GM18505 (cell line): ENCODE measurements around the gene IFNG-AS1.
A peak's percentile ranks its signal among the peaks of the same experiment; 100 is the strongest.

Experiments used
- ATAC-seq: cut with Tn5 transposase; IDR thresholded peaks from one replicate; pipeline ENCODE4 v1.9.1; 2021; ENCODE audit not compliant: unreplicated experiment
- POLR2A ChIP-seq: IDR thresholded peaks from 4 replicates; pipeline ENCODE4 v1.6.1; 2011; ENCODE audit warnings: borderline replicate concordance; ENCODE audit not compliant: insufficient read depth, insufficient read length; ENCODE audit errors: extremely low read depth

Gene IFNG-AS1

GRCh38 chr12:68007466-68007865 lies 18.2 kb downstream of the IFNG-AS1 start:
- TF ChIP-seq POLR2A = no peak

DNA sequence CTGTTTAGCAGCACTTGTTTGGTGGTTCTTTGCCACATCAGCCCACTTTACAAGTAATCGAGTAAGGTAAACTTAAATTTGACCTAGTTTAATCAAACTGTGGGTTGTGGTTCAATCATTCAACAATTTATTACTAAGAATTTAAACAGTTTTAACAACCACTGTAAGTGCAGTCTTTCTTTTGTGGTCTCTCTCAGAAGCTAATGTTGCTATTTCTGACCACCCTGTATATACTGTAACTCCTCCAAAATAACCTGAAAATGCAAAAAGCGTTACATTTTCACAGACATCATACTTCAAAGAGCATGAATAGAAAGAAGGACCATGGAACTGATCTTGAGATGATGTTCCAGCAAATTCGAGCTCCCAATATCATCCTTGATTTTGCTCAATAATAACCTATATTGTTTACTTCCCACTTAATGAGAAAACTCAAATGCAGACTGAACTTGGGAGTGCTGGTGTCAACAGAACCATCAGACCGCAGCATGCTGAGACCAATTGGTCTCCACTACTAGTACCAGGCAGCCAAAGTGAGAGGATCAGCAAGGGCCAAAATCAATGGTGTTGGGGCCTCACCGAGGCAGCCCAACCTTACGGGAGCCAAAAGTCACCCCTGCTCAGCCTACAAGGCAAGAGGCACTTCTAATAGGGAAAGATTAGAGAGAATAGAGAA lies 22.1 kb downstream of the IFNG-AS1 start:
- ATAC-seq = no peak
- no peak for TF ChIP-seq POLR2A

More at GRCh38 chr12:68007466-68007865, 18.2 kb downstream of the IFNG-AS1 start:
- no peak for ATAC-seq

- TF ChIP-seq POLR2A = no peak
- ATAC-seq = no peak
These were observed 22.6 kb downstream of the IFNG-AS1 start for GRCh38 chr12:68011882-68012207.

GRCh38 chr12:68012712-68013111 lies 23.5 kb downstream of the IFNG-AS1 start:
- no peak for TF ChIP-seq POLR2A
- peak; percentile 68 for ATAC-seq

DNA sequence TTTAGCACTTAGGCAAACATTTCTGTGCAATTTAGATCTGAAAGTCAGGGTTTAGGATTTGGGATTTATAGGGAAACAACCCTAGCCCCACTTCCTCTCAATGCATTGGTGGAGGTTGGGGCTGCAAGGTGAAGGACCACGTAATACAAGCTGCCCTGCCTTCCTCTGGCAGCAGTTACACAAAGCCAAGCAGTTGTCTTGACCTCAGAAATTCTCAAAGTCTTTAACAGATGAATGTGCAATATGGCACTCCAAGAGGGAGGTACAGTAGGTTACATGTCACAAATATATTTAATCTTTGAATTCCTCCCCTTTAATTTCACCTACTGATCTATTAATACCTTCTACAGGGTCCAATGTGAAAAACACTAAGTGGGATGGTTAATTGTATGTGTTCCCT lies 23.9 kb downstream of the IFNG-AS1 start:
- TF ChIP-seq POLR2A = no peak

DNA sequence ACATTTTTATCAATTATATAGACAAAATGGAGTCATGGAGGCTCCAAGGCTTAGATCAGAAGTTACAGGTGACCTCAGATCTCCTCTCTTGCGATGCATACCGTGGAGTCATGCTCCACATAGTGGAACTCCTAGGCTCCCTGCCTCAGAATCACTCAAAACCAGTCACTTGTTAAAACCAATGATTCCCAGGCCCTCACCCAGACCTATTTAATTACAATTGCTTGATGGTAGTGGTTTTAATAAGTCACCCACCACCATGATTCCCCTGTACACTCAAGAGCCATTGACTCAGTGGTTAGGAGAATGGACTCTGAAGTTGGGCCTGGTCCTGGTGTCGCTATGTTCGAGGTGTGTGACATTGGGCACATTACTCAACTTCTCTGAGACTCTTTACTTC lies 26.9 kb downstream of the IFNG-AS1 start:
- ATAC-seq = no peak
- no peak for TF ChIP-seq POLR2A

More for the DNA sequence above, 23.9 kb downstream of the IFNG-AS1 start:
- no peak for ATAC-seq

- TF ChIP-seq POLR2A = no peak
- no peak for ATAC-seq
These were observed 29.1 kb downstream of the IFNG-AS1 start for GRCh38 chr12:68018315-68018714.

DNA sequence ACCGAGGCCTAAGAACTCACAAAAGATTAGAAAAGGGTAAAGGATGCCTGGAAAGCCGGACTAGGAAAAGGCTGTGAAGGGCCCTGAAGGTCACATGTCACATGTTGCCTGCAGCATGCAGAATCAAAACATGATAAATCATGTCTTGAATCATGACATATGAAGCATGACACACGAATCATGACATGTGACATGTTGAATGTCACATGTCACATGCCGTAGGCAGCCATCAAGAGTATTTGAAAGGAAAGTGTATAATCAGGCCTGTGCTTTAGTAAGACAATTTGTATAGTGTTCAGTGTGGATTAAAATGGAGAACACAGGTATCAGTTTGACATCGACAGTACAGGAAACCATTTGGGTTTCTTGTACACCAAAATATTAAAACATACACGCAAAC lies 30.8 kb downstream of the IFNG-AS1 start:
- TF ChIP-seq POLR2A = no peak
- ATAC-seq = no peak

DNA sequence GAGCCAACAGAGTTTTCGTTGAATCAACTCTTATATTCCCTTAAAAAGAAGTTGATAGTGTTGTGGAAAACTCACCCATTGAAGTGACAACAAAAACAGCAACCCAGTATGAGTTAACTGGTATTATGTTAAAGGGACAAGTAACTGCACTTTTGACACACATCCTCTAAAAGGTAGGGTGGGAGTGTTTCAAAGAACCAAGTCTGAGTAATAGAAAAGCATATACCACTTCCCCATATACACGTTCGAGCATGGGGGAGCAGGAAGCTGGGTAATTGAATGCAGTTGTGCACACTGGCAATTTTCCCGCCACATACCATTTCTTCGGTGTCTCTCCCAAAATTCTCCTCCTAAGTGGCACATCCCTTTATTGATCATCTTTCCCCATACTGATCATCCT lies 31.5 kb downstream of the IFNG-AS1 start:
- ATAC-seq = no peak
- TF ChIP-seq POLR2A = no peak

- no peak for ATAC-seq
- TF ChIP-seq POLR2A = no peak
These were observed 39.4 kb downstream of the IFNG-AS1 start for GRCh38 chr12:68028647-68029046.

DNA sequence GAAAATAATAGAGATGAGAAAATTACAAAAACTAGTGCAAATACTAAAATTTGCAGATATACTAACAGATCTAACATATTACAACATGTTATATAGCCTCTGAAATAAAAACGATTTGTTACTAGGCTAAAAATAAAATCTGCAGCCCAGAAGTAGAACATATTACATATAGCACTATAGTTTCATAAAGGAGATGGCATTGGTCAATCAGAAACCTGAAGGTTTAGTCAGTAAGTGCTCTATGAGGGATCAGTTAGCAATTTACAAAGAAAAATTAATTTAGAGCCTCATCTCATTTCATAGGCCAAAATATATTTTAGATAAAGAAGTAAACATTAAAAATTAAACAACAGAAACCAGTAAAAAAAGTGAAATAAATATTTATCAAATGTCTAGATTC lies 41.0 kb downstream of the IFNG-AS1 start:
- no peak for TF ChIP-seq POLR2A
- ATAC-seq = no peak

DNA sequence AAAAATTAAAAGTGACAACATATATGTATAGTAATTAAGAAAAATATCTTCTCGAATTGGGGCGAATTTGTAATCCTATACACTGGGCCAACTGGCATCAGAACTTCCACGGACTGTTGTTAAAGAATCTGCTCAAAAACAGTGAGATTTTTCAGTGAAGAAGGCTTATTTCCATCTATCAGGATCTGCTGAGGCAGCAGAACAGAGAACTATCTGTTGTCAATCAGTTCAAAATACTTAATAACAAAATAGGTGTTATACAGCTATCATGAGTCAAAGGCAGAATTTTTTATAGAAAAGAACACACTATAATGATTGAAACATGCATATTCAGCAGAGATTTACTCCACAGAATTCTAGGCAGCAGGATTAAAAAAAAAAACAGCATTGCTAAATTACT lies 41.9 kb downstream of the IFNG-AS1 start:
- no peak for ATAC-seq
- TF ChIP-seq POLR2A = no peak

- no peak for TF ChIP-seq POLR2A
- no peak for ATAC-seq
These were observed 42.9 kb downstream of the IFNG-AS1 start for GRCh38 chr12:68031881-68032739.

DNA sequence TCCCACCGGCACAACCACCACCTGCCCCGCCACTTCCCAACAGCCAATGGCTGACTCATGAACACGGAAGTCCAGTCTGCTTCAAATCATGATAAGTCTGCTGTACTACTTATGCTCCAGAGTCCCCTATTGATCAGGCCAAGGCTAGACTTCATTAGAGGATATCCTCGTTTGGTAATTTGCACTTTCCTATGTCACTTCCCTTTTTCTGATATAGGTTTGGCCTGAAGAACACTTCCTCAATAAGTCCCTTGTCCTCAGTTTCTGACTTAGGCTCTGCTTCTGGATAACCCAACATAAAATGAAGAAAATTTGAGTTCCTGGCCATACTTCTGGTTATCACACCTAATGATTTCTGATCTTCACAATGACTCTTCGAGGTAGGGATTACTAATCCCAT lies 45.3 kb downstream of the IFNG-AS1 start:
- ATAC-seq = no peak
- TF ChIP-seq POLR2A = no peak
